H9 (cell line): Measurements from ENCODE around the gene CCDC82. TPM values are rescaled to one million over a fixed set of nuclear protein-coding genes. Genes with fewer than 3 reads are reported as not detected.

Experiments used
- DNase-seq: peaks from one replicate; pipeline ENCODE4 v3.0.0-alpha.2; 2017
- H2AFZ ChIP-seq: one replicate; pipeline ENCODE4 v1.6.1; 2013; ENCODE audit warnings: mild to moderate bottlenecking, low read length, control low read depth, moderate library complexity
- H2AK5ac ChIP-seq: 2 replicates; pipeline ENCODE4 v1.6.1; 2013; ENCODE audit warnings: low read length, control low read depth, mixed read lengths; ENCODE audit not compliant: insufficient read length
- H2BK120ac ChIP-seq: one replicate; pipeline ENCODE4 v1.6.1; 2013; ENCODE audit warnings: low read depth, mild to moderate bottlenecking, low read length, control low read depth, inconsistent platforms; ENCODE audit not compliant: poor library complexity, severe bottlenecking
- H2BK12ac ChIP-seq: 2 replicates; pipeline ENCODE4 v1.6.1; 2013; ENCODE audit warnings: low read length, control low read depth, mixed read lengths, low read depth; ENCODE audit not compliant: insufficient read length
- H2BK15ac ChIP-seq: 2 replicates; pipeline ENCODE4 v1.6.1; 2013; ENCODE audit warnings: low read depth, low read length, control low read depth
- H2BK20ac ChIP-seq: one replicate; pipeline ENCODE4 v1.6.1; 2013; ENCODE audit warnings: low read depth, mild to moderate bottlenecking, low read length, control low read depth, inconsistent platforms; ENCODE audit not compliant: poor library complexity, severe bottlenecking
- H2BK5ac ChIP-seq: 2 replicates; pipeline ENCODE4 v1.6.1; 2013; ENCODE audit warnings: low read length, control low read depth, mixed read lengths; ENCODE audit not compliant: insufficient read length
- H3K14ac ChIP-seq: 2 replicates; pipeline ENCODE4 v1.6.1; 2013; ENCODE audit warnings: low read length, control low read depth; ENCODE audit not compliant: insufficient read depth
- H3K18ac ChIP-seq: 2 replicates; pipeline ENCODE4 v1.6.1; 2013; ENCODE audit warnings: low read depth, mild to moderate bottlenecking, mixed read lengths, low read length, control low read depth; ENCODE audit not compliant: insufficient read length
- H3K23ac ChIP-seq: 2 replicates; pipeline ENCODE4 v1.6.1; 2013; ENCODE audit warnings: low read length, control low read depth, mixed read lengths, low read depth; ENCODE audit not compliant: insufficient read length
- H3K23me2 ChIP-seq: 2 replicates; pipeline ENCODE4 v1.6.1; 2013; ENCODE audit warnings: low read depth, mild to moderate bottlenecking, mixed read lengths, low read length, control low read depth; ENCODE audit not compliant: insufficient read length, poor library complexity, severe bottlenecking
- H3K27ac ChIP-seq: 2 replicates; pipeline ENCODE4 v1.5.1; 2013; ENCODE audit warnings: low read length, control low read depth, mixed read lengths, low read depth; ENCODE audit not compliant: insufficient read length
- H3K27me3 ChIP-seq: 2 replicates; pipeline ENCODE4 v1.6.1; 2013; ENCODE audit warnings: low read length, control low read depth, inconsistent platforms; ENCODE audit not compliant: insufficient read depth
- H3K4ac ChIP-seq: 2 replicates; pipeline ENCODE4 v1.6.1; 2013; ENCODE audit warnings: low read depth, mild to moderate bottlenecking, control low read depth, inconsistent platforms, low read length, moderate library complexity
- H3K4me1 ChIP-seq: 2 replicates; pipeline ENCODE4 v1.6.1; 2013; ENCODE audit warnings: low read length, control low read depth, inconsistent platforms; ENCODE audit not compliant: insufficient read depth
- H3K4me2 ChIP-seq: 2 replicates; pipeline ENCODE4 v1.6.1; 2013; ENCODE audit warnings: low read length, control low read depth, mixed read lengths; ENCODE audit not compliant: insufficient read length, insufficient read depth
- H3K56ac ChIP-seq: 2 replicates; pipeline ENCODE4 v1.6.1; 2013; ENCODE audit warnings: low read depth, mild to moderate bottlenecking, mixed read lengths, low read length, control low read depth; ENCODE audit not compliant: insufficient read length
- H3K79me1 ChIP-seq: 2 replicates; pipeline ENCODE4 v1.6.1; 2013; ENCODE audit warnings: low read depth, mild to moderate bottlenecking, moderate library complexity, low read length, control low read depth, inconsistent platforms; ENCODE audit not compliant: insufficient read depth, poor library complexity, severe bottlenecking
- H3K79me2 ChIP-seq: 2 replicates; pipeline ENCODE4 v1.6.1; 2013; ENCODE audit warnings: low read length, control low read depth, inconsistent platforms; ENCODE audit not compliant: insufficient read depth
- H3K9ac ChIP-seq: 2 replicates; pipeline ENCODE4 v1.6.1; 2013; ENCODE audit warnings: low read length, control low read depth, mixed read lengths; ENCODE audit not compliant: insufficient read length; ENCODE audit errors: extremely low read depth
- H3K9me3 ChIP-seq: one replicate; pipeline ENCODE4 v1.6.1; 2013; ENCODE audit warnings: low read depth, low read length, inconsistent platforms; ENCODE audit not compliant: control insufficient read depth
- H3T11ph ChIP-seq: one replicate; pipeline ENCODE4 v1.6.1; 2013; ENCODE audit warnings: mild to moderate bottlenecking, low read length, control low read depth, inconsistent platforms
- H4K20me1 ChIP-seq: one replicate; pipeline ENCODE4 v1.6.1; 2013; ENCODE audit not compliant: control insufficient read depth, insufficient read length, insufficient read depth
- H4K5ac ChIP-seq: 2 replicates; pipeline ENCODE4 v1.6.1; 2013; ENCODE audit warnings: low read depth, mild to moderate bottlenecking, mixed read lengths, low read length, control low read depth; ENCODE audit not compliant: insufficient read length
- H4K8ac ChIP-seq: replicated peaks from 2 replicates; pipeline ENCODE4 v1.6.1; 2013; ENCODE audit warnings: low read length, control low read depth, mixed read lengths, low read depth; ENCODE audit not compliant: insufficient read length
- H4K91ac ChIP-seq: 2 replicates; pipeline ENCODE4 v1.6.1; 2013; ENCODE audit warnings: low read depth, mild to moderate bottlenecking, moderate library complexity, mixed read lengths, low read length, control low read depth; ENCODE audit not compliant: insufficient read length
- H3K27ac Mint-ChIP-seq, 3 experiments: 2 replicates in 2 of 3; 3 replicates in 1 of 3; pipeline ENCODE4 v1.8.0; 2020 to 2021; ENCODE audit warnings: mixed read lengths in 3 of 3, mild to moderate bottlenecking in 1 of 3, moderate library complexity in 1 of 3
- H3K27me3 Mint-ChIP-seq: 2 replicates; pipeline ENCODE4 v1.8.0; 2021; ENCODE audit warnings: low read depth, mild to moderate bottlenecking, moderate library complexity, mixed read lengths
- H3K36me3 Mint-ChIP-seq, 3 experiments: 2 replicates in 2 of 3; 3 replicates in 1 of 3; pipeline ENCODE4 v1.8.0; 2020 to 2021; ENCODE audit warnings: low read depth in 3 of 3, mixed read lengths in 3 of 3; ENCODE audit not compliant: insufficient read depth in 1 of 3
- H3K4me1 Mint-ChIP-seq, 2 experiments: 2 replicates each; pipeline ENCODE4 v1.8.0; 2020; ENCODE audit warnings: mixed read lengths in 2 of 2
- H3K4me3 Mint-ChIP-seq, 2 experiments: 2 replicates in 1 of 2; 3 replicates in 1 of 2; pipeline ENCODE4 v1.8.0; 2020 to 2021; ENCODE audit warnings: mild to moderate bottlenecking in 2 of 2, mixed read lengths in 2 of 2, moderate library complexity in 1 of 2
- H3K9me3 Mint-ChIP-seq, 2 experiments: 2 replicates in 1 of 2; 3 replicates in 1 of 2; pipeline ENCODE4 v1.8.0; 2020; ENCODE audit warnings: mild to moderate bottlenecking in 2 of 2, mixed read lengths in 2 of 2, moderate library complexity in 1 of 2
- CTCF ChIP-seq: fragments of 200-600 bp; sonication (generic); conservative IDR thresholded peaks from 3 replicates; pipeline ENCODE4 v1.8.0; 2021; ENCODE audit warnings: antibody characterized with exemption, mild to moderate bottlenecking
- WGBS: extraction: QIAGEN DNeasy Blood & Tissue Kit; methylation state at CpG from one replicate; pipeline ENCODE4 v1.1.7; 2013; ENCODE audit warnings: missing lambda C conversion rate, low lambda C conversion rate, mixed read lengths; ENCODE audit not compliant: insufficient read length; ENCODE audit errors: extremely low coverage; 5-methylcytosine and 5-hydroxymethylcytosine counted together
- total RNA-seq: library from RNA; stranded (reverse); gene quantifications from 2 replicates; pipeline ENCODE4 v1.2.1, GENCODE V29; 2021

The CCDC82 gene
- total RNA-seq, 1 experiment from 2014 or later, result 17.4 TPM

- Histone ChIP-seq H4K20me1 (no peaks in the 10 kb centered on the region), H2BK15ac (no peak overlapping the region), H3K14ac (no peak overlapping the region; the same call in 1 of the 2 replicates), H3K27ac (peak overlapping the region; percentile 17), H2AK5ac (no peak overlapping the region), H2BK5ac (peak overlapping the region; percentile 42), H2AFZ (no peak overlapping the region), H3K23ac (no peak overlapping the region), H2BK12ac (no peak overlapping the region), H3K9ac (no peak overlapping the region), H4K8ac (no peak overlapping the region), H3T11ph (no peak overlapping the region), H3K4ac (no peak overlapping the region), H3K56ac (no peak overlapping the region), H3K27me3 (no peaks in the 10 kb centered on the region), H3K4me2 (no peak overlapping the region), H3K9me3 (no peaks in the 10 kb centered on the region), H3K18ac (no peak overlapping the region), H4K5ac (no peak overlapping the region), H2BK20ac (no peak overlapping the region), H3K23me2 (no peaks in the 10 kb centered on the region), H3K79me2 (peaks cover 3% of the 10 kb centered on the region; the same call in 1 of the 2 replicates), H4K91ac (no peak overlapping the region), H3K4me1 (peaks cover 15% of the 10 kb centered on the region), H2BK120ac (no peak overlapping the region), H3K79me1 (no peaks in the 10 kb centered on the region)
- no peak overlapping the region for H3K4me3 Mint-ChIP-seq
- peaks cover 63 to 71% of the 10 kb centered on the region in 2 experiments for H3K4me1 Mint-ChIP-seq
- TF ChIP-seq CTCF, result no peak
- no peaks in the 10 kb centered on the region for H3K27me3 Mint-ChIP-seq
- WGBS, result no CpG with 5 or more reads among the region's 8 CpGs
- peak overlapping the region in 2 of 3 experiments; percentile 72 to 84; a peak in 5 of 7 replicates for H3K27ac Mint-ChIP-seq
- no peak for DNase-seq
- H3K36me3 Mint-ChIP-seq, result no peaks in the 10 kb centered on the region; a peak in 1 of 7 replicates
- H3K9me3 Mint-ChIP-seq, result no peaks in the 10 kb centered on the region
Observed at GRCh38 chr11:96332126-96332771, 57.5 kb downstream of the CCDC82 start.
